ENCODE measurements around the gene DRAXIN. TPM values are rescaled to one million over a fixed set of nuclear protein-coding genes. Genes with fewer than 3 reads are reported as not detected.
A peak's percentile ranks its signal among the peaks of the same experiment; 100 is the strongest.

The DRAXIN gene
- total RNA-seq, 1 donor = not detected

DNA sequence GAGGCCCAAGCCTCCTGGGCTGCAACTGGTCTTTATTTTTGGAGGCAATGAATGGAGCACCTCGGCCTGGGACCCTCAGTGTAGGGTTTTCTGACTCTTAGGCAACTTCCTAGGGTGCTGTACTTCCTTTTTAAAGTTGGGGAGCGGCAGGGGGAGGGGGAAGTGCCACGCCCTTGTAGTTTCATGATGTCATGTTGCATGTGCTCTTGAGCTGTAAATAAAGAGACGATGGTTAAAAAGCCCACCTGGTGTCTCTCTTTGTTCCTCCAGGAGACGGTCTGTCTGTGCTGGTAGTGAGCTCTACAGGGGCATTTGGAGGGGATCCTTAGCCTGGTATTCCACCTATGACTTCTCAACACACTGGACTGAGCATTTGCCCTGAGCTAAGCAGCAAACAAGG, 34.1 kb downstream of the DRAXIN start:
- DNase-seq (ENCODE audit: low read depth) = no peak
- TF ChIP-seq, protein P1, sequence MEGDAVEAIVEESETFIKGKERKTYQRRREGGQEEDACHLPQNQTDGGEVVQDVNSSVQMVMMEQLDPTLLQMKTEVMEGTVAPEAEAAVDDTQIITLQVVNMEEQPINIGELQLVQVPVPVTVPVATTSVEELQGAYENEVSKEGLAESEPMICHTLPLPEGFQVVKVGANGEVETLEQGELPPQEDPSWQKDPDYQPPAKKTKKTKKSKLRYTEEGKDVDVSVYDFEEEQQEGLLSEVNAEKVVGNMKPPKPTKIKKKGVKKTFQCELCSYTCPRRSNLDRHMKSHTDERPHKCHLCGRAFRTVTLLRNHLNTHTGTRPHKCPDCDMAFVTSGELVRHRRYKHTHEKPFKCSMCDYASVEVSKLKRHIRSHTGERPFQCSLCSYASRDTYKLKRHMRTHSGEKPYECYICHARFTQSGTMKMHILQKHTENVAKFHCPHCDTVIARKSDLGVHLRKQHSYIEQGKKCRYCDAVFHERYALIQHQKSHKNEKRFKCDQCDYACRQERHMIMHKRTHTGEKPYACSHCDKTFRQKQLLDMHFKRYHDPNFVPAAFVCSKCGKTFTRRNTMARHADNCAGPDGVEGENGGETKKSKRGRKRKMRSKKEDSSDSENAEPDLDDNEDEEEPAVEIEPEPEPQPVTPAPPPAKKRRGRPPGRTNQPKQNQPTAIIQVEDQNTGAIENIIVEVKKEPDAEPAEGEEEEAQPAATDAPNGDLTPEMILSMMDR (IDR thresholded peaks at IDR 0.05; ENCODE audit: insufficient read depth, low read depth, low read length) = no peak
- no peak overlapping the region for H3K4me3 ChIP-seq (ENCODE audit: low read depth, low read length)

DNA sequence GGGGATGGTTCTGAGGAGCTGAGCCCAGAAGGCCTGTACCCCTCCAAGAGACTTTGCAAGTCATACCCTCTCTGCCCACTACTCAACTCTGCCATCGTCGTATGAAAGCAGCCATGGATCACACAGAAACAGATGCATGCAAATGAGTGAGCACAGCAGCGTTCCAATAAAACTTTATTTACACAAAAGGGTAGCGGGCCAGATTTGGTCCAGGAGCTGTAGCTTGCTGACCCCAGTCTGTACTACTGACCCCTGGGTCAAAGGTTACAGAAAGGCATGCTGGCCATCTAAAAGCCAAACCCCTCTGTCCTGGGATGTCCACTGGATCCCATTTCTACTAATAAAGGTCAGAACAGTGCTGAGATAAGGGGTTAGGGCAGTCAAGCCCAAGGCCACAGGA, 35.6 kb downstream of the DRAXIN start:
- no peak overlapping the region for H3K4me3 ChIP-seq (ENCODE audit: low read depth, low read length)
- TF ChIP-seq, protein P1 (IDR thresholded peaks at IDR 0.05; ENCODE audit: insufficient read depth, low read depth, low read length) = no peak
- no peak for DNase-seq (ENCODE audit: low read depth)

DNA sequence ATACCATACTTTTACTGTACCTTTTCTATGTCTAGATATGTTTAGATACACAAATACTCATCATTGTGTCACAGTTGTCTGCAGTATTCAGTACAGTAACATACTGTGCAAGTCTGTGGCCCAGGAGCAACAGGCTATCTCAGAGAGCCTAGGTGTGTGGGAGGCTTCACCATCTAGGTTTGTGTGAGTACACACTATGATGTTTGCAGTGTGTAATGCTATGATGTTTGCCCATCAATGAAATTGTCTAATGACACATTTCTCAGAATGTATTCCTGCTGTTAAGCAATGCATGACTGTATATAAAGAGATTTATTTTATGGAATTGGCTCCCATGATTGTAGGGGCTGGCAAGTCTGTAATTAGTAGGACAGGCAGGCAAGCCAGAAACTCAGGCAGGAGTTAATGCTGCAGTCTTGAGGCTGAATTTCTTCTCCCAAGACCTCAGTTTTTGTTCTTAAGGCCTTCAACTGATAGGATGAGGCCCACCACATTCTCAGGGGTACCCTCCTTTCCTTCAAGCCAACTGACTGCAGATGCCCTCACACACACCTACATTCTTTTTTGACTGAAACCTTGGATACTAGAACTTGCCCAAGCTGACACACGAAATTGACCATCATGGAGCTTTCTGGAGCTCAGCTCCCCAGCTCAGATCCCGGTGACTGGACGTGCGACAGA, 36.8 kb downstream of the DRAXIN start:
- TF ChIP-seq, protein P1 (IDR thresholded peaks at IDR 0.05; ENCODE audit: insufficient read depth, low read depth, low read length) = no peak
- no peak overlapping the region for H3K4me3 ChIP-seq (ENCODE audit: low read depth, low read length)
- no peak for DNase-seq (ENCODE audit: low read depth)

DNA sequence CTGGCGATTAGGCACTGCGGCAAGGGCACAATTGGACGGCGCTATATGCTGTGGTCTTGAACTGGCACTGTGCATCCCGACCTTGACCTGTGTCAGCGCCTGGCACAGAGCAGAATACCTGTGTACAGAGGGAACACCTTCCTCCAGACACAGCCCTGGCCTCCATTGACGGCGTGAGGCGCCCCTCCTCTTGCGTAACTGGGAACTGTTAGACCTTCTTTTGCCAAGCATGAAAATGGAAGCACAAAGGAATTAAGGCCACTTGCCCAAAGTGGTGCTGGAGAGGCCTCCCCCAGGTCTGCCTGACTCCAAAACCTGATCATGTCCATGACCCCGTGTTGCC, 37.6 kb downstream of the DRAXIN start:
- H3K4me3 ChIP-seq (ENCODE audit: low read depth, low read length) = no peak overlapping the region
- TF ChIP-seq, protein P1 (IDR thresholded peaks at IDR 0.05; ENCODE audit: insufficient read depth, low read depth, low read length) = no peak
- DNase-seq (ENCODE audit: low read depth) = no peak

DNA sequence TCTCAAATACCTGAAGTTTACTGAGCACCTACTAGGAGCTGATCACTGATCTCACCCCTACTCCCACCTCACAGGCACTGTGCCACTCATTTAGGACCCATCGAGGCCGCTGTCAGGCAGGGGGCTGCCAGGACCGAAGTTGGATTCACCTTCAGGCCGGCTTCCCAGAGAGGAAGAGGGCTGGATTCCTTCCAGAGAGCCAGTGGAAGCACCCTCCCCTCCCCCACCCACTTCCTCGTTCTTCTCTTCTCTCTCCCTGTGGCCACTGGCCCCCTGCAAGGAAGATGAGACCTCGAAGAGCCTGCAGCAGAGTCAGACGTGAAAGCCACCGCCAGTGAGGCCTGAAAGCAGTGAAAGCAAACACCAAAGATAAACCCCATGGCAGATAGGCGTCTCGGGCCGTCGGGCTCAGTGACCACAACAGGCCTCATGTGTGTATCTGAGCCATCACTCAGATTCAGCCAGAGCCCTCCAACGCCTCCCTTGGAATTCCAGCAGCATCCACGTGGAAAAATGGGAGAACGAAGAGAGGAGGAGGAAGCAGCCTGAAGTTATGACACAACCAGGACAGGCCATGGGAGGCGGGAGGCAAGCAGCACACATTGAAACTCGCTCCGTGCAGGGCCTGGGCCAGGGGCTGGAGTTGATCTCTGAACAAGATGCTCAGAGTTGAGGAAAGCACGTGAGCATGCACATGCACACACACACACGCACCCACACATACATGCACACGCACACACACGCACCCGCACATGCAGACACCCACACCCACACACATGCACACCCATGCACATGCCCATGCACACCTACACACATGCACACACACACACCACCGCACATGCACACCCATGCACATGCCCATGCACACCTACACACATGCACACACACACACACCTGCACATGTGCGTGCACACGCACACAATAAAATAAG, 38.3 kb downstream of the DRAXIN start:
- DNase-seq (ENCODE audit: low read depth) = no peak
- H3K4me3 ChIP-seq (ENCODE audit: low read depth, low read length) = no peak overlapping the region
- TF ChIP-seq, protein P1 (IDR thresholded peaks at IDR 0.05; ENCODE audit: insufficient read depth, low read depth, low read length) = no peak

DNA sequence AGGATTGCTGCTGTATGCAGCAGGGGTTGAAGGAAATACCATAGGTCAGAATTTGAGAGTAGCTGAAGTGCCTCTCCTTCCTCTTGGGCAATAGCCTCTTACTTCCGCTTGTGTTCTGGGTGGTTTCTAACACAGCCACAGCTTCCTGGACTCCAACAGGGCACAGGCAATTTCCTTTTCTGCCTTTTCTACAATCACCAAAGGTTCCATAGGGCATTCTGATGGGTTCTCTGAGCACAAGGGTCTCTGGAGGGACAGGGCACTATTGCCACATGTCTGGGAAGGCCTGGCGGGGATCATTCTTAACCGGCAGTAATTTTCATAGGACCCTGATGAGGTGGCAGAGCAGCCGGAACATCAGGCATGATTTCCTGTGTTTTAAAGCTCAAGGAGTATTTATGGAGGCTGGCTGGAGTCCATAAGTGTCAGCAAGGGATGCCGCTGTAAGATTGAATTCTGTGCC, 39.0 kb downstream of the DRAXIN start:
- H3K4me3 ChIP-seq (ENCODE audit: low read depth, low read length) = no peak overlapping the region
- peak; percentile 48 for DNase-seq (ENCODE audit: low read depth)
- TF ChIP-seq, protein P1 (IDR thresholded peaks at IDR 0.05; ENCODE audit: insufficient read depth, low read depth, low read length) = no peak
